Prostate gland (tissue), 2 donors: ENCODE results near the gene TASP1. TPM values are rescaled to one million over a fixed set of nuclear protein-coding genes. Genes with fewer than 3 reads are reported as not detected.

Experiments used
- DNase-seq: peaks from one replicate; pipeline ENCODE4 v3.0.0-alpha.2; 2019; ENCODE audit warnings: low spot score
- H3K27ac ChIP-seq, 2 donors: fragments of 200-600 bp; sonication (generic); 2 replicates each; pipeline ENCODE4 v1.5.1; 2017 to 2019
- H3K27me3 ChIP-seq: fragments of 200-600 bp; sonication (generic); replicated peaks from 2 replicates; pipeline ENCODE4 v1.5.1; 2019; ENCODE audit not compliant: insufficient read depth
- H3K36me3 ChIP-seq, 2 donors: fragments of 200-600 bp; sonication (generic); 1 replicate in 1 of 2; 2 replicates in 1 of 2; pipeline versions ENCODE4 v1.5.1 to v1.8.1; 2017 to 2019
- H3K4me1 ChIP-seq: fragments of 200-600 bp; sonication (generic); replicated peaks from 2 replicates; pipeline ENCODE4 v1.5.1; 2019
- H3K4me3 ChIP-seq, 2 donors: fragments of 200-600 bp; sonication (generic); 2 replicates each; pipeline ENCODE4 v1.5.1; 2017 to 2019
- H3K9me3 ChIP-seq: fragments of 200-600 bp; sonication (generic); 2 replicates; pipeline ENCODE4 v1.5.1; 2017
- CTCF ChIP-seq, 4 experiments: fragments of 200-600 bp in 2 of 4; fragments of 450-650 bp in 2 of 4; sonication (generic) in 2 of 4; IDR thresholded peaks; 1 replicate in 3 of 4; 2 replicates in 1 of 4; pipeline ENCODE4 v1.5.1; 2016 to 2019; ENCODE audit warnings: antibody characterized with exemption in 4 of 4, mild to moderate bottlenecking in 2 of 4, moderate library complexity in 2 of 4
- POLR2A ChIP-seq: fragments of 450-650 bp; IDR thresholded peaks from one replicate; pipeline ENCODE4 v1.6.1; 2016; ENCODE audit warnings: antibody characterized with exemption, mild to moderate bottlenecking
- POLR2AphosphoS5 ChIP-seq: sonication (generic); formaldehyde crosslinking; IDR thresholded peaks from one replicate; pipeline ENCODE4 v1.6.1; 2017; ENCODE audit warnings: antibody characterized with exemption
- WGBS: methylation state at CpG from one replicate; pipeline ENCODE4 v1.1.5; 2018; 5-methylcytosine and 5-hydroxymethylcytosine counted together
- intact Hi-C: fragments of 100-400 bp; cut with DNase I; formaldehyde crosslinking; loops from one replicate; pipeline ENCODE4 v1.14.2; 2022
- total RNA-seq, 2 donors: library from RNA; depleted of rRNA; stranded (reverse); fragments of >200 nt; gene quantifications; one replicate each; pipeline ENCODE4 v1.1.0, GENCODE V29; 2016

Gene TASP1
- total RNA-seq, 2 donors from 2014 or later, result 9.3 to 14.2 TPM

GRCh38 chr20:13412806-13413445, 225.8 kb downstream of the TASP1 start:
- intact Hi-C loops, result no loop called here
- WGBS, result 41% methylated on average over 3 of the region's 3 CpGs
- Histone ChIP-seq H3K27ac (no peak overlapping the region), H3K27me3 (no peaks in the 10 kb centered on the region), H3K4me3 (no peak overlapping the region), H3K9me3 (no peaks in the 10 kb centered on the region), H3K4me1 (no peaks in the 10 kb centered on the region), H3K36me3 (no peaks in the 10 kb centered on the region)
- no peak for DNase-seq
- TF ChIP-seq POLR2AphosphoS5 (no peak), CTCF (IDR thresholded peaks at IDR 0.05) (no peak)

- 92% methylated on average over 4 of the region's 4 CpGs for WGBS
- no peaks in the 10 kb centered on the region for H3K4me1 ChIP-seq
- no peaks in the 10 kb centered on the region for H3K9me3 ChIP-seq
- no peaks in the 10 kb centered on the region for H3K27me3 ChIP-seq
- DNase-seq, result no peak
- no peak overlapping the region for H3K4me3 ChIP-seq
- intact Hi-C loops, result no loop called here
- no peaks in the 10 kb centered on the region for H3K36me3 ChIP-seq
- no peak for TF ChIP-seq POLR2AphosphoS5
- TF ChIP-seq CTCF (IDR thresholded peaks at IDR 0.05), result no peak
- no peak for TF ChIP-seq POLR2A
- H3K27ac ChIP-seq, result no peak overlapping the region
Observed at GRCh38 chr20:13404293-13404692, 234.4 kb downstream of the TASP1 start.

GRCh38 chr20:13403453-13403852, 235.3 kb downstream of the TASP1 start:
- no peaks in the 10 kb centered on the region for H3K4me1 ChIP-seq
- intact Hi-C loops, result no loop called here
- no peaks in the 10 kb centered on the region for H3K27me3 ChIP-seq
- no peaks in the 10 kb centered on the region for H3K9me3 ChIP-seq
- 71% methylated on average over 2 of the region's 2 CpGs for WGBS
- H3K36me3 ChIP-seq, result no peaks in the 10 kb centered on the region
- TF ChIP-seq POLR2AphosphoS5 (no peak), POLR2A (no peak), CTCF (IDR thresholded peaks at IDR 0.05) (no peak)
- no peak for DNase-seq
- H3K27ac ChIP-seq, result no peak overlapping the region
- H3K4me3 ChIP-seq, result no peak overlapping the region

- no peaks in the 10 kb centered on the region for H3K36me3 ChIP-seq
- intact Hi-C loops, result no loop called here
- H3K27me3 ChIP-seq, result no peaks in the 10 kb centered on the region
- no peak overlapping the region for H3K4me3 ChIP-seq
- no peak for TF ChIP-seq POLR2AphosphoS5
- TF ChIP-seq CTCF (IDR thresholded peaks at IDR 0.05), result no peak
- no peak for TF ChIP-seq POLR2A
- no peak overlapping the region for H3K27ac ChIP-seq
- 94% methylated on average over 2 of the region's 2 CpGs for WGBS
- no peak for DNase-seq
- no peaks in the 10 kb centered on the region for H3K9me3 ChIP-seq
- H3K4me1 ChIP-seq, result no peaks in the 10 kb centered on the region
Observed at GRCh38 chr20:13402986-13403385, 235.7 kb downstream of the TASP1 start.

GRCh38 chr20:13402171-13402760, 236.5 kb downstream of the TASP1 start:
- no peaks in the 10 kb centered on the region for H3K4me1 ChIP-seq
- H3K27me3 ChIP-seq, result no peaks in the 10 kb centered on the region
- no peaks in the 10 kb centered on the region for H3K36me3 ChIP-seq
- 59% methylated on average over 5 of the region's 5 CpGs for WGBS
- no peak for DNase-seq
- TF ChIP-seq POLR2A, result no peak
- no peak for TF ChIP-seq CTCF (IDR thresholded peaks at IDR 0.05)
- no peak for TF ChIP-seq POLR2AphosphoS5
- H3K27ac ChIP-seq, result no peak overlapping the region
- no peak overlapping the region for H3K4me3 ChIP-seq
- H3K9me3 ChIP-seq, result no peaks in the 10 kb centered on the region
- intact Hi-C loops, result no loop called here
